PC-9 (cell line): Measurements from ENCODE around the gene RIMBP2.

Experiments
- EZH2 ChIP-seq: fragments of 200-600 bp; sonication (generic); IDR thresholded peaks from 2 replicates; pipeline ENCODE4 v1.8.0; 2017; ENCODE audit warnings: antibody characterized with exemption, low read depth
- TF ChIP-seq, protein P1 (sequence below): fragments of 200-600 bp; sonication (generic); conservative IDR thresholded peaks from 2 replicates; pipeline ENCODE4 v1.6.1; 2017; ENCODE audit warnings: mixed run types, antibody characterized with exemption, mild to moderate bottlenecking, moderate library complexity

DNA sequence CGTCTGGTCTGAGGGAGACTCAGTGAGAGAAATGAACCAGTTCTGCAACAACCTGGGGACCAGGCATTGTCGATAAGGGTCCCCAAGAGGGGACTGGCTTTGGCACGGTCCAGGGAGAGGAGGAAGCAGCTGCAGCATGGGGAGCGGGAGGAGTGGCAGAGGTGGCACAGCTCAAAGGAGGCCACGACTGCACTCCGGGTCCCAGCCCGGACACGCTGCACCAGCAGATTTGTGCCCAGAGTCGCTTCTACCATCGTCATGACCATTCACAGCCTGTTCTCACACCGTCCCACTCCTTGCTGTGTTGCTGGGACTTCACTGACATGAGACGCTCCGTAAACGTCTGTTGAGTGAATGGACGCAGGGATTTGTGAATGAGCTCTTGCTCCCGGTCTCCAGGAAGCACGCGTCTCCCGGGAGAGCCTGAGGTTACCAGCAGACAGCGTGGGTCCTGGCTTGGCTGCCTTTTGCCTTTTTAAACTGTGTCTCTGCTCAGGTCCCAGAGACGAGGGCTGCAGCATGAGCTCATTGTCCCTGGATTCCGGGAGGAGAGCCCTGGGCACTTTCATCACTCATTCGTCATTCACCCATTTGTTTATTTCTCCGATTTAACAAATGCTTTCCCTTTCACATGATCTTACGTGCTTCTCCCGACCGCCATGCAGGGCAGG is 241.4 kb downstream of the RIMBP2 start:
- no peak for TF ChIP-seq EZH2
- TF ChIP-seq, protein P1, sequence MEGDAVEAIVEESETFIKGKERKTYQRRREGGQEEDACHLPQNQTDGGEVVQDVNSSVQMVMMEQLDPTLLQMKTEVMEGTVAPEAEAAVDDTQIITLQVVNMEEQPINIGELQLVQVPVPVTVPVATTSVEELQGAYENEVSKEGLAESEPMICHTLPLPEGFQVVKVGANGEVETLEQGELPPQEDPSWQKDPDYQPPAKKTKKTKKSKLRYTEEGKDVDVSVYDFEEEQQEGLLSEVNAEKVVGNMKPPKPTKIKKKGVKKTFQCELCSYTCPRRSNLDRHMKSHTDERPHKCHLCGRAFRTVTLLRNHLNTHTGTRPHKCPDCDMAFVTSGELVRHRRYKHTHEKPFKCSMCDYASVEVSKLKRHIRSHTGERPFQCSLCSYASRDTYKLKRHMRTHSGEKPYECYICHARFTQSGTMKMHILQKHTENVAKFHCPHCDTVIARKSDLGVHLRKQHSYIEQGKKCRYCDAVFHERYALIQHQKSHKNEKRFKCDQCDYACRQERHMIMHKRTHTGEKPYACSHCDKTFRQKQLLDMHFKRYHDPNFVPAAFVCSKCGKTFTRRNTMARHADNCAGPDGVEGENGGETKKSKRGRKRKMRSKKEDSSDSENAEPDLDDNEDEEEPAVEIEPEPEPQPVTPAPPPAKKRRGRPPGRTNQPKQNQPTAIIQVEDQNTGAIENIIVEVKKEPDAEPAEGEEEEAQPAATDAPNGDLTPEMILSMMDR = no peak
